GM18909 (cell line): ENCODE results near the gene COX7A2L.

ENCODE experiments used
- ATAC-seq: cut with Tn5 transposase; IDR thresholded peaks from one replicate; pipeline ENCODE4 v1.9.1; 2021; ENCODE audit warnings: mild to moderate bottlenecking; ENCODE audit not compliant: unreplicated experiment, poor library complexity

Gene COX7A2L

GRCh38 chr2:42324244-42324643 is 36.8 kb downstream of the COX7A2L start:
- ATAC-seq = no peak

GRCh38 chr2:42321452-42322064 is 39.5 kb downstream of the COX7A2L start:
- ATAC-seq = no peak

- no peak for ATAC-seq
Measured at GRCh38 chr2:42319265-42319664, 41.8 kb downstream of the COX7A2L start.

- ATAC-seq = no peak
Measured at GRCh38 chr2:42317945-42318344, 43.1 kb downstream of the COX7A2L start.

GRCh38 chr2:42317486-42317885 is 43.5 kb downstream of the COX7A2L start:
- no peak for ATAC-seq

GRCh38 chr2:42316910-42317309 is 44.1 kb downstream of the COX7A2L start:
- no peak for ATAC-seq

GRCh38 chr2:42315844-42316470 is 45.1 kb downstream of the COX7A2L start:
- no peak for ATAC-seq

DNA sequence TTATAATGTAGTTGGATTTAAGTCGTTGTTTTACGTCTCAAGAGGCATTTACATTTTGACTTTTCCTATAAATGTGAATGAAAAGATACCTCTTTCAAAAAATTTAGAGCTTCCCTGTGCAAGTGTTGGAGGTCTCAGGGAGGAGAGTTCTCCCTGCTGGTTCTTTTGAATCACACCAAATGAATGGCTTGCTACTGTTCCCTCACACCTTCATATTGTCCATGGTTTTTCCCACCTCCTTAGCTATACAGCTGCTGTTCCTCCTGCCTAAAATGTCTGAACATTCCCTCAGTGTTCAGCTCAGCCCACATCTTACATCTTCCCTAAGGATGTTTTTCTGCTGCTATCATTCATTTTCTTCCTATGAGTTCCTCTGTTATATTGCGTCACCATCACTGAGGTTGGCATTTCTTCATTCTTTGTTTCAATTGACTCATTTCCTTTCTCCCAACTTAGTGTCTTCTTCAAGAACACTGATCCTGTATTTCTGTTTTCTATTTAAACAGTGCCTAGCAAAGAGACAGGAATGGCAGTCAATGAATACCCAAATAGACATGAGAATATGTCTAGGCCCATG is 46.0 kb downstream of the COX7A2L start:
- ATAC-seq = no peak

DNA sequence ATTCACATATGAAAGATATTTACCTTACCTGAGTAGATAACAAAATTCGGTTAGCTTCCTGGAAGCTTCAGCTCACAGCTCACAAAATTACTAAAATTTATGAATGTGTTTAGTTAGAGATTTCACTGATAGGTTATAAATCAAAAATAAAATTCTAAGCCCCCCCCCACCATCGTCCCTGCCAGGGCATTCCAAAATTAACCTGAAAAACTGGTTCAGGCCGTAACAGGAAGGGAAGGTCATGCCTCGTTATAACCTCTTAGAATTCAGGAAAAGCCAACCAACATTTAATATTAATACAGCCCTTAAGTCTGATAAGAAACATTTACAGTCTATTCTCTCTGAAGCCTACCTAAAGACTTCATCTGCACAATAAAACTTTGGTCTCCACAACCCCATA is 48.9 kb downstream of the COX7A2L start:
- ATAC-seq = no peak

GRCh38 chr2:42310007-42310515 is 51.0 kb downstream of the COX7A2L start:
- ATAC-seq = no peak

- peak; percentile 57 for ATAC-seq
Measured at GRCh38 chr2:42309366-42309765, 51.7 kb downstream of the COX7A2L start.

DNA sequence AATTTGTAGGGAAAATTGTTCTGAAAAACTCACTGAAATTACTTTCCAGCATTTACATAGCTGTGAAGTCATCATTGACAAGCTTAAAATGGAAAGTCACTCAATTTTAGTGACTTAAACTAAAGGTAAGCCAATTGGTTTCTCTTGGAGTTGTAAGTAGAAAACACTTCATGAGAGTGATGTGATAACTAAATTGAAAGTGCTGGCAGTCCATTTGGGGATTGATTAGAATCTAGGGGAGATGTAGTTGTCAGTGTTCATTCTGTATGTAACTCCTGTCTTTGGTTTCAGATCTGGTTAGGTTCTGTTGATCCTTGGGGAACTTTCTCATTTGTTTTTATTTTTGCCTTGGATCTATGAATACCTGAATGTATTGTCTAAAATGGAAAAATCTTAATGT is 53.8 kb downstream of the COX7A2L start:
- no peak for ATAC-seq

GRCh38 chr2:42304059-42304713 is 56.8 kb downstream of the COX7A2L start:
- ATAC-seq = no peak

GRCh38 chr2:42303252-42303651 is 57.8 kb downstream of the COX7A2L start:
- no peak for ATAC-seq

DNA sequence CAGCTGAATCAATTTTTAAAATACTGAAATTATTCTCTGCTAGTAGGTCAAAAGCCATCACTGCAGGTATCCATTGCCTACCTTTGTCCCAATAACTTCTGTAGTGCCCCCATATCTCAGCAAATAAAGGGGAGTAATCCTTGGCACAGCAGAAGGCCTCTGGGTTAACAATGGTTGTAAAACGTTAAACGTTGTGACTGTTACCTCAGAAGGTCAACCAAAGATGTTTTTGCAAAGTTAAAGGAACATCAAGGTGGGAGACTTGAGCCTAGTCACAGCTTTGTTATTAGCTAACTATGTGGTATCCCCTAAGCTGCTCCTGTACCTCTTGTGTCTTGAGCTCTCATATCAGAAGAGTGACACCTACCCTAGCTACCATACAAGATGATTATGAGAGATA is 60.5 kb downstream of the COX7A2L start:
- ATAC-seq = no peak
